Astrocyte of the hippocampus (primary cell): ENCODE data around the gene TNFSF8.

Experiments used
- DNase-seq: peaks from one replicate; pipeline ENCODE4 v3.0.0; 2011; ENCODE audit warnings: low read depth, low spot score

The TNFSF8 gene

DNA sequence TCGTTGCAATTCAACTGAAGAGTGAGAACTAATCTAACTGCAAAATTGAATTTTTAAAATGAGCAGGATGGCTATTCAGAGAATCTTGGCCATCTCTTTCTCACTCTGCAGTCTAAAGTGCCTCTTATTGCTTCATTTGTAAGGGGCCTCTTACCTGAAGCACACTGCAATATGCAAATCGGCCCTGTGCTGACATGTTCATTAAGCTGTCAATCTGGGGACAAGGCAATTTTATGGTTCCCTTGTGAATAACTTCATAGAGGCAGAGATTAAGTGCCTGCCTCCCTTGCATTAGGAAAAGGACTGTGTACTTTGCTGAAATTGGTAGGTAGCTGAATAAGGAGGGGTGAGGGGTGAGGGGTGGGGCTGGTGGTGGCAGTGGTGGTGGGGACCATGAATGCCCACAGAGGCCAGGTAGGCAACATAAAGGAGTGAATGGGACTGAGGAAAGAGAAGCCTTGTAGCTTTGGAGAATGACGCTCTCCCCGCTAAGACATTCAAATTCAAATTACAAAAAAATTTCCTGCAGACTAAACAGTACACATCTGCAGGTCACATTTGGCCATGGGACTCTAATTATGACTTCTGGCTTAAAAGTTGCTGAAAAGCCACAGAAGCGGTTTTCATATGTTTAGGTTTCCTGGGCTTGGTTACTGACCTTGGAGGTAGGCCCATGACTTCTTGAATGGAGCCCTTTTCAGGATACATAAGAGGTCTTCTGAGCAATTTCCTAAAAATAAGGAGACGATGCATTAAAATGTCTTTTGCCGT, 25.0 kb downstream of the TNFSF8 start:
- DNase-seq, result no peak

DNA sequence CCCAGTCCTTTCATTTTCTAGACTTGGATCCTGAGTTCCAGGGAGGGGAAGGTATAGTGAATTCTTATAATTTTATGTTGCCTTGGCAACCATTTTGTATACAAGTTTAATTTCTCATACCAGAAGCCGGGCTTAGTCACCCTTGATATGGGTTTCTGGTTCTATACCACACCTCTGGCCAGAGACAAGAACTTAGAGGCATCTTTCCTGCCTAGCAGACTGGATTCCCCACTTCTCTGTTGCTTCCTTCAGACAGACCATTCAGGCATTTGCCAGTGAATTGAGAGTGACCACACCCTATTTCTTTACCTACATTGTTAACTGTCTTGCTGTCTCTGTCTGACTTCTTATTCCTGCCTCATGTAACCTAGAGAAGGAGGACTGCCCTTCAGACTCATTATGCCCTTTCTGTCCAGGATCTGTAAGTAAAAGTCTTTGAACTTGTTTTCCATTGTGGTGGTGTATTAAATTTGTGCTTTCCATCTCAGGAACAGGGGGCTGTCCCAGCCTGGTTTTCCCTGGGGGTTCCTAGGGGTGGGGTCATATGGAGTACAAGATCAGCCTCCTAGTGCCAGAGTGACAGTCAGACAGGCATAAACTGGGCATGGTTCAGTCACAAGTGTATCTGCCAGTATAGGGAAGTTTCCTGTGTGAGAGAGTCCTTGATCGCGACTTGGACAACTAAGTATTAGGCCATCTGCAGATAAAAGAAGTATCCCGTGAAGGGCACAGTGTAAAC, 27.4 kb downstream of the TNFSF8 start:
- no peak for DNase-seq

DNA sequence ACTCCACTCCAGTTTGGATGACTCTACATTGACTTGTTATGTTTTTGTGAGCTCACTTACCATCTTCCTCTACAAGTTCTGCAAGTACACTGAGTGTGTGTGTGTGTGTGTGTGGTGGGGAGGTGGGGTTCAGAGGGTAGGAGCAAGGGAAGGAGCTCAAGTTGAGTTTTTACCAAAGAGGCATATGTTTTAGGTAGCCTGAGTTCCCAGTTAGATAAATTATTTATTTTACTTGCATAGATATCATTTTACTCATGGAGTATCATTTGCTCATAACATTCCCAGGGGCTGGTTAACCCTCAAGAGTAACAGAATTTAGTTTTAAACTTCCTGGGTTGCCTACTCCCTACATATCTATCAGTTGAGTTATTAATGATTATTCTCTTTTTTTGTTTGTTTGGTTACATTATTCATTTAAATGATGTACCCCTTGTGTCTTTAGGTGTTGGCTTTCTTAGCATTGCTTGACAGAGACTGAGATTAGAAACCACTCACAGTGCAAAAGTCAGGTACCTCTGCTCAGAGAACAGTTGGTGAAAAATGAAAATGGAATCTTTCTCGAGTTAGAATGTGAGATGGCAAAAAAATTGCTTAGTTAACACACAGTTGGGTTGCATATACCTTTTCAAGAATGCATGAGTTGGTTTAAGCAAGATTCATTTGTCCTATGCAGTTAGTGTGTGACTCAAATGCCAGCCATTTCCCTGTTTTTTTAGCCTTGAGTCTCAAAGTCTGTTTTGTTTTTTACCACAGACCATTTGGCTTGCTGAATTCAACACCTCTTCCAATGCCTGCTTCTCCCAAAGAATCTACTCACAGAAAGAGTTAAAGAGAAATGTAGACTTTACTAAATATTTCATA, 29.2 kb downstream of the TNFSF8 start:
- peak; percentile 44 for DNase-seq

DNA sequence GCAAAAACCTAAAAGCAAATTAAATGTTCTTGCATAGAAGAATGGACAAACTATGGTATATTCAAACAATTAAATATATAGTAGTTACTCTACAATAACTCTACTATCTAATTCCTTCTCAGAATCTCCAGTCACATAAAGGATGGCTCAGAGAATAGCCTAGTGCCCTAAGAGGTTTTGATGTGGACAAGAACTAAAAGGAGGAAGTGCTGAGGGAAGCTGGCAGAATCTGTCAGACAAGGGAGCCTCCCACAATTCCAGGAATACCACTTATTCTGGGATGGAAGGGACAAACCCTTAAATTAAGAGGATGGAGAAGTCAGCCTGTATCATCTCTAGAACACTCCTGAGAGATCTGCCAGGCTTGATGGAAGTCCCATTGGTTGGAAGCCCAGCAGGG, 30.4 kb downstream of the TNFSF8 start:
- DNase-seq, result no peak

DNA sequence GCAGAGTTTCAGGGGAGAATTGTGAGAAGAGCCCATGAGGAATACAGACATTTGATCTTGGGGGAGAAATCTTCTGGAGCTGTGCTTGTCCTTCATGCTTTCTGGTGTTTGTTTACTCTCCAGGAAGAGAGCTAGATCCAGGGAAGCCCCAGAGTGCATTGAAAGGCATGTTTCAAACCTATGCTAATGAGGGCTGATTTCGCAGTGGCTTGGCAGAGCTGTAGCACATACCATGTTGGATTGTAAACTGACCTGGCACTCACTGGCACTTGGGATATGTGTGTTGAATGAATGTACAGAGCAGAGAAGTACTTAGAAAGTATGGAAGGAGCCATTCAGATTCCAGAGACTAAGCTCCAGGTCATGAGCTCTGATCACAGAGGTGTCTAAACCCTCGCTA, 30.9 kb downstream of the TNFSF8 start:
- peak; percentile 57 for DNase-seq

DNA sequence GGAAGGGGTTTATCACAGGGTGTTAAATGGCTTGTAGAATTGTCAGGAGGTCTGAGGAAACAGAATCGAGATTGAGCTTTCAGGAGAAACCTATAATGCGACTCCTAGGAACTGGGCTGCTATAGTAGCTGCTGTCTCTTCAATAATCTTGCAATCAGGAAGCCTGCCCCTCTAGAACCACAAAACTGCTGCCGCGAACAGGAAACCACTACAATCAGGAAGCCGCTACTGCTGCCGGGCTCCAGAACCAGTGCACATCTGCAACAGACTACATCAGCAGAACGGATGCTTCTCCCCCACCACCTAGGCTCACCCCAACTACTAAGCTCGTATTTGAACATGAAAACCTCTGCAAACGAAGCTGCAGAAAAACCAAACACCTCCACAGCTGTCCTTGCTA, 31.6 kb downstream of the TNFSF8 start:
- no peak for DNase-seq

DNA sequence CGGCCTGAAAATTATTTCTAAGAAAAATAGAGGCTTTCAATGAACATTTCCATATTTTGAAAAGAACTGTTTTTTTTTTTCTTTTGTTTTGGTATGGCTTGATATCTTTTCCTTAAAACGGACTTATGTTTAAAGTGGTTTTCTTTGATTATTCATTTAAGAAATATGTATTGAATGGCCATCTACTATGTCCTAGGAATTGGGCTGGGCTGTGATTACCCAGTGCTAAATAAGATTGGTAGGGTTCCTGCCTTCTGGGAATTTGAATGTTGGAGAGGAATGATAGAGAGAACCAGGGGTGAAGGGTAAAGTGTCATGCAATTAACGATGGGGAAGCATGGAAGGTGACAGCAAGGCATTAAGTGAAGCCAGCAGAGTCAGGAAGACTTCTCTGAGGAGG, 33.2 kb downstream of the TNFSF8 start:
- DNase-seq, result no peak

DNA sequence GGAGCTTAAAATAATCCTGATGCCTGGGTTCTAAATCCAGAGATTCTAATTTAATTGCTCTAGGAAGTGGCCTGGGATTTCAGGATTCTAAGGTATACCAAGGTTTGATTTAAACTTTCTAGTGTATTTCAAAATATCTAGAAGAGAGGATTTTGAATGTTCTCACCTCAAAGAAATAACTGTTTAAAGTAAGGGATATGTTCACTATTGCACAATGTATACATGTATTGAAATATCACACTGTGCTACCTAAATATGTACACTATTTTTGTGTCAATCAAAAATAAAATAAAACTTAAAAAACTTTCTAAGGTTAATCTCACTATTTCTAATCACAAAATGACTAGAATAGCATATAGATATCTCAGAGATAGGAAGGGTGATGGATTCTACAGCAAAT, 34.0 kb downstream of the TNFSF8 start:
- DNase-seq, result no peak

DNA sequence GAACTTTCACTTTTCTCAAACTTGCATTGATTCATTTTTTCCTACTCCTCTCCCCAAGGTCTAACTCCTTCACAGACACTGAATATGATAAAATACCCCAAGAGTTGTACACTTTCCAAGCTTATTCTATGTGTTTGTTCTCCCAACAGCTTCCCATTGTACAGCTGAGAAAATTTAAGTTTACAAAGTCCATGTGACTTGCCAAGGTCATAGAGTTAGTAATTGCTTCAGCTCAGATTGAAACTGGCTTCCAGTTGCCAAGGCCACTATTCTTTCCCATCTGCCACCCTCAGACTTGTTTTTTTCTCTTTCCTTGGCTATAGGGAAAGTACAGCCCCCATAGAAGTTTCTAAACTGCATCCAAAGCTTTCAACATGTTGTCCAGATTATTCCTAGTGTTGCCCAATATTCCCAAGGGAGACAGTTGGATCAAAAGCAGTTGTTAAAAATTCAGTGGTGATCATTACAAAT, 34.8 kb downstream of the TNFSF8 start:
- DNase-seq, result no peak

DNA sequence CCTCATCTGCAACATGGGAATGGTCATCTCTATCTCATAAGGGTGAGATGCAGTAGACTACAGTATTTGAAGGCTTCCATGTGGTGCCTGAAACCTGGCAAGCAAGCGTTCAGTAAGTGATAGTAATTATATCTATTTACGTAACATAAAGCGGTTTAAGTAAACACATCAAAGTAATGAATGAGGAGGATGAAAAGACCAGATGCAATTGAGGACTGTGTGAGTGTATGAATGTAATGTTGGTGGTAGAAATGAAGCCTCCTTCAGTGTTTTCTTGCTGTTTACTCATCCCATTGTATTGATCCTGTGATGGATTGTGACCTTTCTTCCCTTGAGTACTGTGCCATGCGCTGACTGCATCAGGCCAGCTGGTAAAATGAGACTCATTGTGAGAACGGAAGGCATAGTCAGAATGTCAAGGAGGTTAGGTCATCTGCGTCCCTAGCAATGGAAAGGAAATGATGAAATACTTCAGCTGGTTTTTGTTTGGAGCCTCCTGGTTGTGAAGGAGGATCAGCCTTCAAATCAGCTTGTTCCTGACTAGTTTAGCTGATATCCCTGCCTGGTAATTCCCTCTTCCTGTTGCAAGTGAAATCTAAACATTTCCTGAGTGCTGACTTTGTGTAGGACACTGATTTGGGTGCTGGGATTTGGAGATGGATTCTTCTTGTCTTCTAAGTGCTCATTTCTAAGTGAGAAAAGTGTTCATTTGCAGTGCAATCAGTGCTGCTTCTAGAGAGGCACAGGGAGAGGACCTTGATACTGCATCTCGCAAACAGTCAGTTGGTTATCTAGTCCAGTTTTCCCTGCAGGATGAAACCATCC, 35.6 kb downstream of the TNFSF8 start:
- peak; percentile 89 for DNase-seq

DNA sequence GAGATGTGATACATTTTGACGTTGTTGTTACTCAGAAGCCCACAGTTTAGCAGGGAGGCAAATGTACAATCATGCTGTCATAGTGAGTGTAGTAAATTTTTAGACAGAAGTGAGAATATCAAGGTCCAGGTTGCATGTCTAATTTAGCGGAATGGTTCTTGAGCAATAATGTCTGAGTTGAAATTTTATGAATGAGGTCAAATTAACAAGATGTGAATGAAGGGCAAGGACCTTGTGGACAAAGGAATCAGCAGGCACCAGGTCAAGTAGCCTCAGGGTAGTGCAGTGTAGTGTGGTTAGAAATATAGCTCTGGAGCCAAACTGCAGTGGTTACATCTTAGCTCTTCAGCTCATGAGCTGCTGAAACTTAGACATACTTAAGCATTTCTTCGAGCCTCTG, 36.2 kb downstream of the TNFSF8 start:
- DNase-seq, result no peak

DNA sequence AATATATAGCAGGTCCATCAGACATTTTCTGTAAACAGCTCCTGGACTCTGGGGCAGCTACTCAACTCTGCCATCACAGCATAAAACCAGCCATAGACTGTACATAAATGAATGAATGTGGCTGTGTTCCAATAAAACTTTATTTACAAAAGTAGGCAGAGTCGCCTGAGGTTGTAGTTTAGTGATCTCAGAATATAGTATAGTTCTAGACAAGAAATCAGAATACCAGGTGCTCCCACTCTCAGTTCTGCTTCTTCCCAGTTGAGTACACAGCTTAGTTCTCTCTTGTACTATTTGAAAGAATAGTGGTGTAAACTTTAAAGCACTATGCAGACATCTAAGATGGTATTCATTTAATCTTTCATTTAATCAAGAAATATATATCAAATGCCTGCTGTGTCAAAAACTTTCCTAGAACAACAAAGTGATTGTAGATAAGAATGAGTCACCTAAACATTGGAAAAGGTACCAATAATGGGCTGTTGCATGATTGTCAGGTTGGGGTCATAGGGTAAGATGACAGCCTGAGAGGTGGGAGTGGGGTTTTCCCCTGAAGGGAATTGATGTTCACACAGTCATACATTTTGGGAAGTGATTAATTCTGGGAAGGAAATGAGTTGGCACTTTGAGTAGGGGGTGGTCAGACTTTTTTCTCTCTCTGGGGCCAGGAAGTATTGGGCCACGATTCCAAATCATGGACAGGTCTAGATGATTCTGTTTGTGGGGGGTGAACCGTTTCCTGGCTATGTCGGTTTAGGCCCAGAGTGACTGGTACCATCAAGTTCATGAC, 37.0 kb downstream of the TNFSF8 start:
- no peak for DNase-seq

DNA sequence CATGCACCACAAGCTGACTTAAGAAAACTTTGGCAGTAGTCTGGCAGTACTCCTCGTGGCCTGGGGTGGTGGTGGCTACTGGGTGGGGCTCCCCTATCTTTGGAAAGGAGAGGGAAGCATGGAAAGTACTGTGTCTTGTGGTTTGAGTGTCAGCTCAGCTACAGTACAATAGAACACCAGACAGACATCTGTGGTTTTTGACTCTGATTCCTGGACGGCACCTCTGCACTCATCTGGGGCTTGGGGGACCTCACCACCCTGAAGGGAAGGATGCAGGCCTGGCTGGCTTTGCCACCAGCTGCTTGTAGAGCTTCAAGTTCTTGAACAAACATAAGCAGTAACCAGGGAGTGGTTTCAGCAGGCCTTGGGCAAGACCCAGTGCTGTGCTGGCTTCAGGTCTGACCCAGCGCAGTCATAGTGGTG, 40.6 kb downstream of the TNFSF8 start:
- DNase-seq, result no peak

DNA sequence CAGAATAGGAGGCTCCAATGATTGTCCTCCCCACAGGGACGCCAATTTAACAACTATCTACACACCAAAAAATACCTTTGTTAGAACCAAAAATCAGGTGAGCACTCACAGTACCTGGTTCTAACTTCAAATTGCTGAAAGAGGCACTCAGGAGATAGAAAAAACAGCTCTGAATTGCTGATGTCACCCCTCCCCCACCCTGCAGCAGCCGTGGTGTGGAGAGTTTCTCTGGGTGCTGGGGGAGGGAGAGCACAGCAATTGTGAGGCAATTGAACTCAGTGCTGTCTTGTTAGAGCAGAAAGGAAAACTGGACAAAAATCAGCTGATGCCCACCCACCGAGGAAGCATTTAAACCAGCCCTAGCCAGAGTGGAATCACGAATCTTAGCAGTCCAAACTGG, 41.8 kb downstream of the TNFSF8 start:
- DNase-seq, result no peak

DNA sequence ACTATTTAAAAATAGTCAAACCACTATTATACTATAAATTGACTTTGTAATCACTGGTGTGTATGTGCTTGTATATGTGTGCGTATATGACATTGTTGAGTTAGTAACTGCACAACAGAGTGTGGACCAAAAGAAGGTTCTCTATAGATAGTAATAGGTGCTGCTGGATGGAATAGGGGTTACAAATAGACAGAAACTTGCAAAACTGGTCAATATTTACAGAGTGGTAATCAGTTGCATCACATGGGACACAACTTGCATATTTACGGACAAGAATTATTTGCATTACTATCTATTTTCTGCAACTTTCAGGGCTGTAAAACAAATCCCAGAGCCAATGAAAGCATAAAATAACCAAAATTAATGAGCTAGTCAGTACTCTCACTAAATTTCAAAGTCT, 42.4 kb downstream of the TNFSF8 start:
- DNase-seq, result no peak

DNA sequence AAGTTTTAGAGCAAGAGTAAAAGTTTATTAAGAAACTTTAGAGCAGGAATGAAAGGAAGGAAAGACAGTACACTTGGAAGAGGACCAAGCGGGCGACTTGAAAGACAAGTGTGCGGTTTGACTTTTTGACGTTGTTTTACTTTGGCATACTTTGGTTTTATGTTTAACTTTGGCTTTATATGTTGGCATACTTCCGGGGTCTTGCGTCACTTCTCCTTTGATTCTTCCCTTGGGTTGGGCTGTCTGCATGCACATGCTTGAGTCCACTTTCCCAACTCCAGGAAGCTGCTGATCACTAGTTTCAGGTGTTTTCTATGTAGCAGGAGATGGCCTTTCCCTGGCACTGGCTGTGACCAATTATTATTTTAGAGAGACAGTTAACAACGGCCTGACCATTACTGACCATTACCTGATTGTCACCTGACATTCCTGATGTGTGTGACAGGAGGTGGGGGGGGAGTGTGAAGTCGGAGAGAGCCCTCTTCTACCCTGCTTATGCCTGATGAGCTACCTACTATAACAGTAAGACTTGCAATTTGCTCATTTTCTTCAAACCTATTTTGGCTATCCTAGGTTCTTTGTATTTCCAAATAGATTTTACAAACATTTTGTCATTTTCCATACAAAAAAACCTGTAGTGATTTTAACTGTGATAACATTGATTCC, 45.5 kb downstream of the TNFSF8 start:
- DNase-seq, result no peak

DNA sequence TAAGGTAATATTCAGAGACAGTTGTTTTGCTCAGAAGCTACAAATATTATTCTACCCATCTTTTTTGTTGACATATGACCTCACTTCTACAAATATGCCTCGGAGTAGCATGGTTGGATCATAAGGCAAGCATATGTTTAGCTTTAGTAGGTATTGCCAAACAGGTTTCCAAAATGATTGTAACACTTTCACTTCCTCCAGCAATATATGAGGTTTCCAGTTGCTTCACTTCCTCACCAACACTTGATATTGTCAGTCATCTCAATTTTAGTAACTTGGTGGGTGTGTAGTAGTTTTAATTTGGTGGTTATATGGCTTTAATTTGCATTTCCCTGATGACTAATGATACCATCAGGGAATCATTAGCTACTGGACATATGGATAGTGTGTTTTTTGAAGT, 46.7 kb downstream of the TNFSF8 start:
- DNase-seq, result no peak

DNA sequence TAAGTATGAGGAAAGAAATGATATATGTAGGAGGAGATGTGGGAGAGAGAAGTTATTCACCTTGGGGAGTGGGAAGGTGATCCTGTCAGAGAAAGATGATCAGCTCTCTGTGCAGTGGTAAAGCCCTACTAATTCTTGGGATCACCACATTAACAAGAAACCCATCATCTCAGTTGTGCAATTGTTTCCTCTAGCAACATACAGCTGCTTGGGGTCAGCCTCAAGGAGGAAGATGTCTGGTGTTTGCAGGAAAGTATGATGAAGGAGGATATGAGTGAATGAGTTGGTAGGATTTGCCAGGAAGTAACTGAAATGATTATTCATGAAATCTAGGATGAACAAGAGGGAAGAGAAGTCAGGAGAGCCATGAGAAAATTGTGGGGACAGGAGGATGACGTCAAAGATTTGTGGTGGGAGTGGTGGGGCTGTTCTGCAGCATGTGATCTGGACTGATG, 50.1 kb downstream of the TNFSF8 start:
- no peak for DNase-seq

DNA sequence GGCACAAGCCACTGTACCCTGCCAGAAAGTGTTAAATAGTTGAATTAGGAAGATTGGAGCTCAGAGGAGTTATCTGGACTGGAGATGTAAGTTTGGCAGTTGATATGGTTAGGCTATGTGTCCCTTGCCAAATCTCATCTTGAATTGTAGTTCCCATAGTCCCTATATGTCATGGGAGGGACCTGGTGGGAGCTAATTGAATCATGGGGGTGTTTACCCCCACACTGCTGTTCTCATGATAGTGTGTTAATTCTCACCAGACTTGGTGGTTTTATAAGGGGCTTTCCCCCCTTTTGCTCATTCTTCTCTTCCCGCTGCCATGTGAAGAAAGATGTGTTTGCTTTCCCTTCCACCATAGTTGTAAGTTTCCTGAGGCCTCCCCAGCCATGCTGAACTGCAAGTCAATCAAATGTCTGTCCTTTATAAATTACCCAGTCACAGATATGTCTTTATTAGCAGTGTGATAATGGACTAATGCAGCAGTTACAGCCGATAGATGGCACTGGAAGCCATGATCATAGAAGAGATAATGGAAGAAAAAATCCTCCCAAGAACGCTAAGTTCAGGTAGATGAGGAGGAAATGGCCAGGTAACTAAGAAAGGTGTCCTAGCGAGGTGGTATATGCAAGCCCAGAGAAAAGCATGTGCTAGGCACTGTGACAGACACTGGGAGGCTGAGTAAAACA, 51.4 kb downstream of the TNFSF8 start:
- DNase-seq, result no peak
